ENCODE results near the gene EYA3. TPM values are rescaled to one million over a fixed set of nuclear protein-coding genes. Genes with fewer than 3 reads are reported as not detected.

The EYA3 gene
- total RNA-seq, 1 experiment from 2014 or later: 17.1 TPM

- TF ChIP-seq EZH2 (IDR thresholded peaks at IDR 0.05; ENCODE audit: low read length, unreplicated experiment) (no peak), CTCF (conservative IDR thresholded peaks at IDR 0.05; ENCODE audit: low read depth, low read length) (no peak), EZH2phosphoT487 (IDR thresholded peaks at IDR 0.05; ENCODE audit: borderline replicate concordance, low read length) (no peak)
- Histone ChIP-seq H3K9me2 (replicated peaks; ENCODE audit: low read length) (no peaks in the 10 kb centered on the region), H4K20me1 (ENCODE audit: low read length) (no peaks in the 10 kb centered on the region), H2AFZ (ENCODE audit: low read length) (no peak overlapping the region), H3K79me2 (ENCODE audit: low read length) (no peaks in the 10 kb centered on the region), H3K4me3 (ENCODE audit: low read length) (no peak overlapping the region), H3K9me3 (ENCODE audit: low read length) (no peaks in the 10 kb centered on the region), H3K36me3 (ENCODE audit: low read depth, low read length) (no peaks in the 10 kb centered on the region), H3K9ac (ENCODE audit: low read length) (no peak overlapping the region), H3F3A (ENCODE audit: low read length, unreplicated experiment) (no peaks in the 10 kb centered on the region), H3K4me2 (ENCODE audit: low read length) (no peak overlapping the region), H3K27ac (ENCODE audit: low read length) (no peak overlapping the region), H3K27me3 (ENCODE audit: low read length) (no peaks in the 10 kb centered on the region), H3K4me1 (ENCODE audit: insufficient read depth, low read length) (peaks cover 3% of the 10 kb centered on the region; the same call in 1 of the 2 replicates)
- POLR2A ChIA-PET (ENCODE audit: unreplicated experiment): no interaction called here
- intact Hi-C loops (cut with micrococcal nuclease): no loop called here
- ATAC-seq: no peak
- CTCF ChIA-PET: no interaction called here
- BruUV-seq (replicated peaks): no TSS peak
- DNase-seq: no peak
Observed at GRCh38 chr1:28027238-28027637, 61.2 kb downstream of the EYA3 start.

- no peaks in the 10 kb centered on the region for H3K9me3 ChIP-seq (ENCODE audit: low read length)
- no peaks in the 10 kb centered on the region for H4K20me1 ChIP-seq (ENCODE audit: low read length)
- intact Hi-C loops (cut with micrococcal nuclease): no loop called here
- H3K9me2 ChIP-seq (replicated peaks; ENCODE audit: low read length): no peaks in the 10 kb centered on the region
- no peaks in the 10 kb centered on the region for H3K79me2 ChIP-seq (ENCODE audit: low read length)
- H3K27ac ChIP-seq (ENCODE audit: low read length): no peak overlapping the region
- no TSS peak for BruUV-seq (replicated peaks)
- CTCF ChIA-PET: no interaction called here
- H3K9ac ChIP-seq (ENCODE audit: low read length): no peak overlapping the region
- H3F3A ChIP-seq (ENCODE audit: low read length, unreplicated experiment): no peaks in the 10 kb centered on the region
- H3K27me3 ChIP-seq (ENCODE audit: low read length): no peaks in the 10 kb centered on the region
- no peak overlapping the region for H3K4me2 ChIP-seq (ENCODE audit: low read length)
- no peak for DNase-seq
- no peak for TF ChIP-seq CTCF (conservative IDR thresholded peaks at IDR 0.05; ENCODE audit: low read depth, low read length)
- no peak for TF ChIP-seq EZH2phosphoT487 (IDR thresholded peaks at IDR 0.05; ENCODE audit: borderline replicate concordance, low read length)
- no peak for TF ChIP-seq EZH2 (IDR thresholded peaks at IDR 0.05; ENCODE audit: low read length, unreplicated experiment)
- H3K4me3 ChIP-seq (ENCODE audit: low read length): no peak overlapping the region
- POLR2A ChIA-PET (ENCODE audit: unreplicated experiment): no interaction called here
- no peak overlapping the region for H2AFZ ChIP-seq (ENCODE audit: low read length)
- no peaks in the 10 kb centered on the region for H3K36me3 ChIP-seq (ENCODE audit: low read depth, low read length)
- peaks cover 1% of the 10 kb centered on the region; the same call in 1 of the 2 replicates for H3K4me1 ChIP-seq (ENCODE audit: insufficient read depth, low read length)
- no peak for ATAC-seq
Observed at GRCh38 chr1:28026329-28026728, 62.1 kb downstream of the EYA3 start.

- TF ChIP-seq EZH2 (IDR thresholded peaks at IDR 0.05; ENCODE audit: low read length, unreplicated experiment): no peak
- no peak for TF ChIP-seq EZH2phosphoT487 (IDR thresholded peaks at IDR 0.05; ENCODE audit: borderline replicate concordance, low read length)
- no peak for TF ChIP-seq CTCF (conservative IDR thresholded peaks at IDR 0.05; ENCODE audit: low read depth, low read length)
- BruUV-seq (replicated peaks): no TSS peak
- ATAC-seq (no peak), DNase-seq (no peak)
- Histone ChIP-seq H3K79me2 (ENCODE audit: low read length) (no peaks in the 10 kb centered on the region), H3K4me1 (ENCODE audit: insufficient read depth, low read length) (no peaks in the 10 kb centered on the region), H3K9me2 (replicated peaks; ENCODE audit: low read length) (no peaks in the 10 kb centered on the region), H3K27ac (ENCODE audit: low read length) (no peak overlapping the region), H4K20me1 (ENCODE audit: low read length) (no peaks in the 10 kb centered on the region), H2AFZ (ENCODE audit: low read length) (no peak overlapping the region), H3F3A (ENCODE audit: low read length, unreplicated experiment) (no peaks in the 10 kb centered on the region), H3K9me3 (ENCODE audit: low read length) (no peaks in the 10 kb centered on the region), H3K4me3 (ENCODE audit: low read length) (no peak overlapping the region), H3K9ac (ENCODE audit: low read length) (no peak overlapping the region), H3K27me3 (ENCODE audit: low read length) (no peaks in the 10 kb centered on the region), H3K4me2 (ENCODE audit: low read length) (no peak overlapping the region), H3K36me3 (ENCODE audit: low read depth, low read length) (peaks cover 7% of the 10 kb centered on the region; the same call in 1 of the 2 replicates)
- POLR2A ChIA-PET (ENCODE audit: unreplicated experiment): no interaction called here
- CTCF ChIA-PET: no interaction called here
- intact Hi-C loops (cut with micrococcal nuclease): no loop called here
Observed at GRCh38 chr1:28021064-28021463, 67.3 kb downstream of the EYA3 start.

Measured in PC-3 (cell line).